LNCaP clone FGC (cell line): ENCODE data around the gene CACNA1C.

Source experiments
- DNase-seq: peaks from one replicate; pipeline ENCODE4 v3.0.0-alpha.2; 2011; ENCODE audit warnings: low read depth
- H3K4me3 ChIP-seq: 2 replicates; pipeline ENCODE4 v1.5.1; 2011; ENCODE audit warnings: mild to moderate bottlenecking, low read depth, low read length, control low read depth
- CTCF ChIP-seq: IDR thresholded peaks from 2 replicates; pipeline ENCODE4 v1.5.1; 2012; ENCODE audit warnings: mild to moderate bottlenecking; ENCODE audit not compliant: control insufficient read depth, insufficient read depth; ENCODE audit errors: extremely low read depth

The CACNA1C gene

GRCh38 chr12:2384029-2384386 lies 331.2 kb downstream of the CACNA1C start:
- no peak overlapping the region for H3K4me3 ChIP-seq
- no peak for DNase-seq
- no peak for TF ChIP-seq CTCF

- no peak for TF ChIP-seq CTCF
- no peak overlapping the region for H3K4me3 ChIP-seq
- DNase-seq = no peak
Observed at GRCh38 chr12:2384533-2385351, 332.0 kb downstream of the CACNA1C start.

GRCh38 chr12:2385529-2385928 lies 332.7 kb downstream of the CACNA1C start:
- no peak overlapping the region for H3K4me3 ChIP-seq
- TF ChIP-seq CTCF = no peak
- no peak for DNase-seq

GRCh38 chr12:2386566-2386965 lies 333.8 kb downstream of the CACNA1C start:
- TF ChIP-seq CTCF = no peak
- DNase-seq = no peak
- no peak overlapping the region for H3K4me3 ChIP-seq

- no peak for TF ChIP-seq CTCF
- no peak overlapping the region for H3K4me3 ChIP-seq
- DNase-seq = no peak
Observed at GRCh38 chr12:2387103-2387834, 334.5 kb downstream of the CACNA1C start.

- no peak for DNase-seq
- no peak overlapping the region for H3K4me3 ChIP-seq
- TF ChIP-seq CTCF = no peak
Observed at GRCh38 chr12:2389079-2389790, 336.4 kb downstream of the CACNA1C start.
